ENCODE measurements around the gene DNAH11. TPM values are rescaled to one million over a fixed set of nuclear protein-coding genes. Genes with fewer than 3 reads are reported as not detected.

Gene DNAH11
- total RNA-seq, 1 experiment from 2014 or later = 0.54 TPM

GRCh38 chr7:21550076-21550475 is 7.2 kb downstream of the DNAH11 start:
- ChIA-PET POLR2A (ENCODE audit: low non-redundant PET) (no interaction called here), CTCF (no interaction called here)
- TF ChIP-seq CTCF (conservative IDR thresholded peaks at IDR 0.05; ENCODE audit: low read depth, low read length) (no peak), EZH2 (IDR thresholded peaks at IDR 0.05; ENCODE audit: borderline replicate concordance, low read depth, low read length, poor library complexity, severe bottlenecking) (no peak)
- H3K36me3 ChIP-seq (ENCODE audit: insufficient read depth, low read length, poor library complexity, severe bottlenecking) = no peaks in the 10 kb centered on the region
- no peak for DNase-seq (ENCODE audit: low spot score)
- intact Hi-C loops (cut with micrococcal nuclease; ENCODE audit: unreplicated experiment) = no loop called here
- no peak overlapping the region for H3K27ac ChIP-seq (ENCODE audit: low read depth, low read length, poor library complexity, severe bottlenecking)
- BruUV-seq (replicated peaks) = no TSS peak
- H3K4me1 ChIP-seq (ENCODE audit: insufficient read depth, low read length, poor library complexity, severe bottlenecking) = no peaks in the 10 kb centered on the region
- H3K9me3 ChIP-seq (ENCODE audit: low read depth, low read length, poor library complexity, severe bottlenecking) = no peaks in the 10 kb centered on the region
- H3K27me3 ChIP-seq (replicated peaks; ENCODE audit: insufficient read depth, low read depth, low read length, poor library complexity) = peaks cover 65% of the 10 kb centered on the region
- no peak overlapping the region for H3K4me3 ChIP-seq (ENCODE audit: low read depth, low read length, poor library complexity, severe bottlenecking)

GRCh38 chr7:21550821-21551531 is 8.1 kb downstream of the DNAH11 start:
- no peaks in the 10 kb centered on the region for H3K9me3 ChIP-seq (ENCODE audit: low read depth, low read length, poor library complexity, severe bottlenecking)
- CTCF ChIA-PET = no interaction called here
- no peak for DNase-seq (ENCODE audit: low spot score)
- no peaks in the 10 kb centered on the region for H3K4me1 ChIP-seq (ENCODE audit: insufficient read depth, low read length, poor library complexity, severe bottlenecking)
- no peak overlapping the region for H3K4me3 ChIP-seq (ENCODE audit: low read depth, low read length, poor library complexity, severe bottlenecking)
- POLR2A ChIA-PET (ENCODE audit: low non-redundant PET) = no interaction called here
- TF ChIP-seq CTCF (conservative IDR thresholded peaks at IDR 0.05; ENCODE audit: low read depth, low read length) = peak; percentile 23; the same call in 1 of the 2 replicates
- TF ChIP-seq EZH2 (IDR thresholded peaks at IDR 0.05; ENCODE audit: borderline replicate concordance, low read depth, low read length, poor library complexity, severe bottlenecking) = no peak
- peaks cover 59% of the 10 kb centered on the region for H3K27me3 ChIP-seq (replicated peaks; ENCODE audit: insufficient read depth, low read depth, low read length, poor library complexity)
- intact Hi-C loops (cut with micrococcal nuclease; ENCODE audit: unreplicated experiment) = no loop called here
- BruUV-seq (replicated peaks) = no TSS peak
- no peak overlapping the region for H3K27ac ChIP-seq (ENCODE audit: low read depth, low read length, poor library complexity, severe bottlenecking)
- H3K36me3 ChIP-seq (ENCODE audit: insufficient read depth, low read length, poor library complexity, severe bottlenecking) = no peaks in the 10 kb centered on the region

- Histone ChIP-seq H3K4me1 (ENCODE audit: insufficient read depth, low read length, poor library complexity, severe bottlenecking) (no peaks in the 10 kb centered on the region), H3K9me3 (ENCODE audit: low read depth, low read length, poor library complexity, severe bottlenecking) (no peaks in the 10 kb centered on the region), H3K27me3 (replicated peaks; ENCODE audit: insufficient read depth, low read depth, low read length, poor library complexity) (peaks cover 86% of the 10 kb centered on the region), H3K36me3 (ENCODE audit: insufficient read depth, low read length, poor library complexity, severe bottlenecking) (no peaks in the 10 kb centered on the region), H3K27ac (ENCODE audit: low read depth, low read length, poor library complexity, severe bottlenecking) (no peak overlapping the region), H3K4me3 (ENCODE audit: low read depth, low read length, poor library complexity, severe bottlenecking) (no peak overlapping the region)
- CTCF ChIA-PET = no interaction called here
- BruUV-seq (replicated peaks) = no TSS peak
- DNase-seq (ENCODE audit: low spot score) = no peak
- TF ChIP-seq EZH2 (IDR thresholded peaks at IDR 0.05; ENCODE audit: borderline replicate concordance, low read depth, low read length, poor library complexity, severe bottlenecking) (no peak), CTCF (conservative IDR thresholded peaks at IDR 0.05; ENCODE audit: low read depth, low read length) (no peak)
- POLR2A ChIA-PET (ENCODE audit: low non-redundant PET) = no interaction called here
- intact Hi-C loops (cut with micrococcal nuclease; ENCODE audit: unreplicated experiment) = no loop called here
Observed at GRCh38 chr7:21562385-21562784, 19.5 kb downstream of the DNAH11 start.
